CD4-positive, alpha-beta T cell treated with Interleukin-6 for 4 hours (primary cell): Measurements from ENCODE around the gene SLC22A7.
"Not testable (repeated sequence)": the region's sequence is repeated elsewhere in the genome, so short reads cannot be mapped to it uniquely, and the experiment has no call there.

Source experiments
- DNase-seq: peaks from one replicate; pipeline ENCODE4 v3.0.0-alpha.2; 2020; ENCODE audit warnings: mixed read lengths

The SLC22A7 gene

DNA sequence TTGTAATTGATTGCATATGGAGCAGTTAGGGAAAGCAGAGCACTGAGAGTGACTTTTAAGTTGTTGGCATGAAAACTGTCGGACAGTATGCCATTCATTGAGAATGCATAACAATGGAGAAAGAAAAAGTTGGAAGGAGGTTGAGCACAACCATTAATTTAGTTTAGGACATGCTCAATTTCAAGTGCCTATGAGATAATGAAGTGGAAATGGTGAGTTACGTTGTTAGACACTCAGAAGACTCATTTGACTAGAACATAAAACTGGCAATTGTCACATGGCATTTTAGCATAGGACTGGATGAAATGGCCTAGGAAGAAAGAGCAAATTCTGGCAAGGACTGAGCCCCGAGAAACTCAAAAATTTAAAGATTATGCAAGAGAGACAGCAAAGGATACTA is 49.4 kb downstream of the SLC22A7 start:
- no peak for DNase-seq

- not testable (repeated sequence) for DNase-seq
These were observed 53.9 kb downstream of the SLC22A7 start for GRCh38 chr6:43351951-43352350.
